ENCODE results near the gene LPP.

DNA sequence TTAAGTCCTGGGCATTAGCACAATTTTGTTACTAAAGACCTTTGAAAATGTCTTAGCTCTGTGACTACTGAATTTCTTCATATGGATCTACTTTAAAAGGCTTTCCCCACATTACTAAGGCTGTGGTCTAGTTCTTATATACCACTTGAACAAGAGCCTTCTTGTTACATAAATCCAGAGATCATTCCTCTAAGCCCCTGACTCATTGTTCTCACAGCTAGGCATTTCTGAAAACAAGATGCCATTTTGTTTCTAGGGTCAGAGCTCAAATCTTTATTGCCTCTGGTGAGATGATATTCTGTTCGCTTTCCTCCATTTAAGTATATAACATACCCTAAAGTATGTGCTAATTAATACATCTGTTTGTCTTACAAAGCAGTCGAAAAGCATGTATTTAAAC, 29.8 kb upstream of the LPP start:
- TF ChIP-seq TAF1 (IDR thresholded peaks at IDR 0.05; ENCODE audit: borderline replicate concordance, low read depth, low read length) (no peak), POLR2A (IDR thresholded peaks at IDR 0.05; ENCODE audit: low read depth, low read length) (no peak)
